GM20431 (cell line): ENCODE data around the gene RNF7.
"Not testable (repeated sequence)": the region's sequence is repeated elsewhere in the genome, so short reads cannot be mapped to it uniquely, and the experiment has no call there.

Experiments used
- in situ Hi-C: fragments of 300-500 bp; cut with MseI, MboI; formaldehyde crosslinking; loops from one replicate; pipeline ENCODE4 v1.15.0; 2020; ENCODE audit warnings: low sequenced_read_pairs; ENCODE audit not compliant: unreplicated experiment

Gene RNF7

GRCh38 chr3:141729240-141729639, 8.9 kb upstream of the RNF7 start:
- in situ Hi-C loops: no loop called here

DNA sequence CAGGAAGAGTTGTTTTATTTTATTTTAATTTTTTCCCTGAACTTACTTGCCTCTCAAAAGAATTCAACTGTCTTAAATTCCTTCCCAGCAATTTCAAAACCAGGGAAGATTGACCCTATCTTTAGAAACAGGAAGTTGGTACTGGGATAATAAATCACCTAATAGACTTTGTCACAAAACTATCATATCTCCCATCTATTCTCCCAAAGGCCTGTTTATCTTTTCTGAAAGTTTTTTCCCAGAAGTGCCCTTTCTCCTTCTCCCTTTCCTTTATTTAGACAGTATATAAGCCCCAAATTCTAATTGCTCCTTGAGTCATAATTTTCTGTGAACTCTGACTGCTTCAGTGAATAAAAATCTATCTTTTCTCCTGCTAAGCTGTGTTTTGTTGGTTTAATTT, 2.9 kb upstream of the RNF7 start:
- in situ Hi-C loops: no loop called here

GRCh38 chr3:141735770-141736465, 2.2 kb upstream of the RNF7 start:
- in situ Hi-C loops: no loop called here

DNA sequence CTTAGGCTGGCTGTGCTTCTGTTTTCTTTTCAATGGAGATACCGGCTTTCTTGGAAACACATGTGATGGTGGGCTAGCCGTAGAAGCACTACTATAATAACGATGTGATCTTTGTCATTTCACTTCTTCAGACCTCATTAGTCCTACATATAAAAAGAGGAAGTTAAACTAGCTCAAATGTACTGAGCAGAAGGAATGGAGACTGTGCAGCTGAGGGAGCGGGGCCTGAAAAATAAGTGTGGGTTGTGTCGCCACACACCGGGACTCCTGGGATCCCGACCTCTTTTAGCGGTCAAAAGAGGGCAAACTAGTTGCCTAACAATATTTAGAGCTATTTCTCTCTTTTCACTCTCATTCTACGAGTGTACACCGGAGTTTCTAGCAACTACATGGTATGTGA, 1.0 kb upstream of the RNF7 start:
- in situ Hi-C loops: no loop called here

DNA sequence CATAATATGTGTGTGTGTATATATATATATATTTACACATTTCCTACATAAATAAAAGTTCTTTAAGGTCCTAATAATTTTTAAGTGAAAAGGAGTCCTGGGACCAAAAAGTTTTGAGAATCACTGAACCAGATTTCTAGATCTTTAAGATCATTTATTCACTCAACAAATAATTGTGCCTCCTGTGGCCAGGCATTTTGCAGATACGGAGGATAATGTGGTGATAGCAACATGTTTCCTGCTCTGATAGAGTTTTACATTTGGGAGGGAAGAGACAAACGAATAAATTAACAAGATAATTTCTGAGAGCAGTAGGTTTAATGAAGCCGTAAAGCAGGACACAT, 448 bp upstream of the RNF7 start:
- in situ Hi-C loops: no loop called here

- in situ Hi-C loops: no loop called here
Measured at GRCh38 chr3:141738891-141739363, 829 bp downstream of the RNF7 start.

- in situ Hi-C loops: no loop called here
Measured at GRCh38 chr3:141739731-141740130, 1.6 kb downstream of the RNF7 start.

DNA sequence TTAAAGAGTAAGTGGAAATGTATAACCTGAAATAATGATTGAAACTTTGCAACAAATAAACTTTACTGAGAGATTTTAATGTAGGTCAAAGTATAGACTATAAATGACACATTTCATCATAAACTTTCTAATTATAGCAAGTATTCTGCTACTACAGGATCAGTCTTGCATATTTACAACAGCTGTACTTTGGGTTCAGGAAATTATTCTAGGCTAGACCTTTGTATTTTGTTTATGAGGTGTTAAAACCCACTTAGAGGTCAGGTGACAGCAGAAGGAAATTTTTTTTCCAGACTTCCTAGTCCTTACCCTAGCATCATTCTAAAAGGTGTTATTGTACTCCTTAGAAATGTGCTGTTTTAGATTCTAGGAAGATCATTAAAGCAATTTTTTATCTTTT, 2.3 kb downstream of the RNF7 start:
- in situ Hi-C loops: no loop called here

DNA sequence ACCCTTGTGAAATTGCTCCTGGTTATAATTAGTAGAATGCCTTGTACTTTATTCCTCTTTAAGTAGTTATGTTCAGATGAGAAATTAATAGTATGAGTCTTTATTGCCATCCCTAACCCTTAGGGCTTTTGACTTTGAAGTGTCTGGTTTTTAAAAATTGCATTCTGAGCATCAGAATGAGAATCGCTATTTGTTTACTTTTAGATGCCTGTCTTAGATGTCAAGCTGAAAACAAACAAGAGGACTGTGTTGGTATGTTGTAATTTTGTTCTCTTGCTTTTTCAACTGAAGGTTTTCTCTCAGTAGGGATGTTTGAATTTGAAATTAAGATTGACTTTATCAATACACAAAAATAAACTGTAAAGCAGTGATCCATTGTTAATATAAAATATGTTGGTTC, 5.2 kb downstream of the RNF7 start:
- in situ Hi-C loops: no loop called here

DNA sequence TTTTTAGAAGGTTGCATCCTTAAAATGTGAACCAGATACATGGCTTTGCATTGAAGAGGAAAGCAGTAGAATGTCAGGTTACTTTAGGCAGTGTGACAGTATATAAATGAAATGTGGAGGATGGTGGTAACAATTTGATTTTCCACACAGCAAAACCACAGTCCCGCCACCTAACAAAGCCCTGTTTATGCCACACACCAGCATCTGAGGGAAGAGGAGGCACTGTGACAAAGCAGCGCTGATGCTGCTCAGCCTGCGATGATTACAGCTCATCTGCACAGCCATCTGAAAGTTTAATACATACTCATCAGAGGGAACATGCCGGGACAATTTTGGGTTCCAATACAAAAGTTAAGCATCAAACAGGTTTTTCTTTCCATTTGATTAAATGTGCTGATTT, 8.9 kb downstream of the RNF7 start:
- in situ Hi-C loops: no loop called here

GRCh38 chr3:141753399-141753798, 15.3 kb downstream of the RNF7 start:
- in situ Hi-C loops: no loop called here

GRCh38 chr3:141754032-141754431, 15.9 kb downstream of the RNF7 start:
- in situ Hi-C loops: no loop called here

GRCh38 chr3:141762552-141762951, 24.5 kb downstream of the RNF7 start:
- in situ Hi-C loops: not testable (repeated sequence)

- in situ Hi-C loops: no loop called here
Measured at GRCh38 chr3:141763088-141763750, 25.1 kb downstream of the RNF7 start, which contains the start of gene GRK7. GRK7 (plus strand) TSS chr3:141763408; CDS start chr3:141778285, 14,877 bp downstream.

- in situ Hi-C loops: no loop called here
Measured at GRCh38 chr3:141764045-141764444, 25.9 kb downstream of the RNF7 start.

DNA sequence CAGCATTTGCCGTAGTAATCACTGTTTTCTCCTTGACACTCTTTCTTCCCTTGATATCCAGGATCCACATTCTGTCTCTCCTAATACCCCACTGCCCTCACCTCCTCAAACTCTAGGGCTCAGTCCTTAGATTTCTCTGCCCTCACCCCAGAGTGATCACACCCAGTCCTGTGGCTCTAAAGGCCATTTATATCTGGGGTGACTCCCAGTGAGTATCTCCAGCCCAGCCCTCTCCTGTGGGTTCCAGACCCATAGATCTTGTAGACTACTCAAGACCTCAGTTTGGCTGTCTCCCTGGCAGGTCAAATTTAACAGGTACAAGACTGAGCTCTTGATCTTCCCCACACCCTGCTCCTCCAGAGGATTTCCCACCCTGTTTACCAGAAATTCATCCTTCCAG, 26.4 kb downstream of the RNF7 start:
- in situ Hi-C loops: no loop called here

- in situ Hi-C loops: no loop called here
Measured at GRCh38 chr3:141764986-141765385, 26.9 kb downstream of the RNF7 start.

- in situ Hi-C loops: no loop called here
Measured at GRCh38 chr3:141767066-141767465, 29.0 kb downstream of the RNF7 start.

- in situ Hi-C loops: no loop called here
Measured at GRCh38 chr3:141769221-141769894, 31.3 kb downstream of the RNF7 start.

- in situ Hi-C loops: no loop called here
Measured at GRCh38 chr3:141773676-141774075, 35.6 kb downstream of the RNF7 start.

DNA sequence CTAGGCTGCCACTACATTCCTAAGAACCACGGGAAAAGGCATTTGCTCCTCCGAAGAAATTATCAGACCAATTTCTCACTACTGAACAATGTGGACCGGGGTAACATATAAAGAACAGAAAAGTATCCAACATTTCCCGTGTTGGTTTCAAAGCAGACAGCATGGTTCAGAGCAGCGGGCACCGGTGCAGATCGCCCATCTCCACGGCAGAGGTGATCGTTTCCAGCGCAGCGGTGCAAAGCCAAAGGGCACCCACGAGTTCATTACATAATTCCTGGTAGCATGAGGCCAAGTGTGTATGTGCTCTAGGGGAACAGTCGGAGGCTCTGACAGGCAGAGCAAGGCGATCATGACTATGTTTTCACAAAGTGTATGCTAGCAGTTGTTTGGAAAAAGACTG, 38.3 kb downstream of the RNF7 start:
- in situ Hi-C loops: no loop called here
